GM12874 (cell line): Measurements from ENCODE around the gene NOP56.

Experiments
- TF ChIP-seq, protein P1 (sequence below): IDR thresholded peaks from 2 replicates; pipeline ENCODE4 v1.5.1; 2011; ENCODE audit warnings: low read depth, mild to moderate bottlenecking, control low read depth, low read length, moderate library complexity; ENCODE audit not compliant: insufficient read depth

Gene NOP56

DNA sequence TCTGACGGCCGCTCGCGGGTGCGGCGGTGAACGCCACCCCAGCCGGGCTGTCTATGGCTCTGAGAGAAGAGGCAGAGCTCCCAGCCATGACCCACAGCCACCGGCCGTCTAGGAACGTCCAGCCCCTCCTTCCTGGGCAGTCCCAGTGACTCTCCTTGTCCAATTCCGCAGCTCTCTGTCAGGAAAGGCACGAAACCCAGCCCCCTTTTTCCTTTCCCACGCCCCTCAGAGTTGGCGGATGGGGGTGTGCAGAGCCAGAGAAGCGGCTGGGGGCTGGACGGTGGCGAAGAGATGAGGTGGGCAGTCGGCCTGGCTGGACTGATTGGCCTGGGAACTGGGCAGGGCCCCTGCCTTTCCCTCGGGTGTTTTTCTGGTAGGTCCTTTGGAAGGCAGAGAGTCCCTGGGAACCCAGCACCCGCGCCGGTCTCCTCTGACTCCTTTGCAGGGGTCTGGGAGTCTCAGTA, 41.6 kb downstream of the NOP56 start:
- TF ChIP-seq, protein P1, sequence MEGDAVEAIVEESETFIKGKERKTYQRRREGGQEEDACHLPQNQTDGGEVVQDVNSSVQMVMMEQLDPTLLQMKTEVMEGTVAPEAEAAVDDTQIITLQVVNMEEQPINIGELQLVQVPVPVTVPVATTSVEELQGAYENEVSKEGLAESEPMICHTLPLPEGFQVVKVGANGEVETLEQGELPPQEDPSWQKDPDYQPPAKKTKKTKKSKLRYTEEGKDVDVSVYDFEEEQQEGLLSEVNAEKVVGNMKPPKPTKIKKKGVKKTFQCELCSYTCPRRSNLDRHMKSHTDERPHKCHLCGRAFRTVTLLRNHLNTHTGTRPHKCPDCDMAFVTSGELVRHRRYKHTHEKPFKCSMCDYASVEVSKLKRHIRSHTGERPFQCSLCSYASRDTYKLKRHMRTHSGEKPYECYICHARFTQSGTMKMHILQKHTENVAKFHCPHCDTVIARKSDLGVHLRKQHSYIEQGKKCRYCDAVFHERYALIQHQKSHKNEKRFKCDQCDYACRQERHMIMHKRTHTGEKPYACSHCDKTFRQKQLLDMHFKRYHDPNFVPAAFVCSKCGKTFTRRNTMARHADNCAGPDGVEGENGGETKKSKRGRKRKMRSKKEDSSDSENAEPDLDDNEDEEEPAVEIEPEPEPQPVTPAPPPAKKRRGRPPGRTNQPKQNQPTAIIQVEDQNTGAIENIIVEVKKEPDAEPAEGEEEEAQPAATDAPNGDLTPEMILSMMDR = no peak

DNA sequence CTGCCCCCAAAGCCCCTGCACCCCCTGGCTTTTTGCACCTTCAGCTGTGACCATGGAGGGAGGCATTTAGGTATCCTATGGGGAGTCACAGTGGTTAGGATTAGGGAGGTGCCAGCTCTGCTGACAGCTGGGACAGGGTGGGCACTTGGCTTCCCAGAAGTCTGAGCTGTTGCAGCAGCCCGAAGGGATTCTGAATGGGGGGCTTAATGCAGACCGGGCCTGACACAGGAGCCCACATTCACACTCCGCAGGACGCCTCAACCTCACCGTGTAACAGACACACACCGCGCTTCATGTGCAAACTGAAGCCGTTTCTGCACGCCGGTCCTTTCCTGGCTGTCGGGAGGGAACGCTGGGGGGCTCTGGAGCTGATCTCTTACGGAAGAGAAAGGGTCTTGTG, 42.1 kb downstream of the NOP56 start:
- TF ChIP-seq, protein P1 = no peak

DNA sequence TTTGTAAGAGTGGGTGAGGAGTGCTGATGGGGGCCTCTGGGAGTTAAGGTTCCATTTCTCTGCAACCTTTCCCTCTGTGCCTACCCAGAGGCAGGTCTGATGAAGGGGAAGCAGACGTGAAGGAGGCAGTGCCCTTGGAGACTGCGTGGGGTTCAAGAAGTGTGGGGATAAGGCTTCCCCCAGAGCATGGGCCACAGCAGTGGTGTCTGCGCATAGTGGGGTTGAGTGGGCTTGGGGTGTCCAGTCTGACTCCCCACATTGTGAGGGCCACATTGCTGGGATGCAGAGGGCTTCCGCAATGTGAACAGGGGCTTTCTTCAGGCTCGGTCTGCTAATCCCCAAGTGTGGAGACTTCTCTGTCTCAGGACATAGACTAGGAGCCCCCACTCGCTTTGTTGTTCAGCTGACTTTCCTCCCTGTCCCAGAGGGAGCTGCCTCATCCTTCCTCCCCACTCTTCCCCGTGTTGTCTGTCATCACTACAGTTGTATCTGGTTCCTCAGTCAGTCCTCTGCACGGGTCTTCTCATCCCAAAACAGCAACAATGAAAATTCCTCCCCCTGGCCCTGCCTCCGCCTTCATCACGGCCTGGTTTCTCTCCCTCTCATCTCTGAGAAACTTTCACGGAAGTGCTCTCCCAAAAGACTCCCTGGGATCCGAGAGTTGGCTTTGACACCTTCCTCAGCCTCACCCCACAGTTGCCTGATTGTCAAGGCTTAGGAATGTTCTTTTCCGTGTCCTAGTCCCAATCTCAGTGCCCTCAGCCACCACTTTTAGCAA, 43.0 kb downstream of the NOP56 start:
- TF ChIP-seq, protein P1 = no peak

DNA sequence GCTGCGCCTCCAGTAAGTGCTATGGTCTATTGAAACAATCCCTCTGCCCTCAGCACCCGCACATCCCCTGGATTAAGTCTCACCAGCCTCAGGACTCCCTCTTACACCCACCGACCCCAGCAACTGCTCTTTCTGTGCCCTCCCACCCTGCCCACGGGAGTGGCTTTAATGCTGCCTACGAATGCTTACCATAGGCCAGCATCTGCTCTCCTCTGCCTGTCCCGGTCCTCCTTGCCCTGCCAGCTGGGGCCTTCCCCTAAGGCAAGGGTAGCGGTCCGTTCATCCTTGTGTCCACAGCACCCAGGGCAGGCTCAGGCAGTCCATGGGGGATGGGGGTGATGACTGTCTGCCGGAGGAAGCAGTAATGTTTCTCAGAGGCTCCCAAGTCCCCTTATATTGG, 44.2 kb downstream of the NOP56 start:
- TF ChIP-seq, protein P1 = no peak

DNA sequence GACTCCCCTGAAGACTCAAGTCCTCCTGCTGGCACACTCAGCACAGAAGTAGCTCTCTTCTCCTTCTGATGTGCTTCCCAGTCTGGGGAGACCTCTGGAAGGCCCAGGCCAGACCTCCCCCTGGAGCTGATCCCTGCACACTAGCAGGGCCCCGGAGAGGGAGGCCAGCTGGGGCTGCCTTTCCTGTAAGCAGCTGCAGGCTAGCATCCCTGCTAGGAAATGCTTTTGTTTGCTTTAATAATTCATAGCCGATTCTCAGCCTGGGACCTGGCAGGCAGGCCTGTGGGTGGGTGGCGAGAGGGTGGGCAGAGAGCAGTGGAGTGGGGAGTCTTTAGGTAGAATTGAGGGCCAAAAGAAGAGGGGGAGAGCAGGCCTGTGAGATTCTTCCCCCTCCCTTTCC, 45.3 kb downstream of the NOP56 start:
- TF ChIP-seq, protein P1 = no peak

DNA sequence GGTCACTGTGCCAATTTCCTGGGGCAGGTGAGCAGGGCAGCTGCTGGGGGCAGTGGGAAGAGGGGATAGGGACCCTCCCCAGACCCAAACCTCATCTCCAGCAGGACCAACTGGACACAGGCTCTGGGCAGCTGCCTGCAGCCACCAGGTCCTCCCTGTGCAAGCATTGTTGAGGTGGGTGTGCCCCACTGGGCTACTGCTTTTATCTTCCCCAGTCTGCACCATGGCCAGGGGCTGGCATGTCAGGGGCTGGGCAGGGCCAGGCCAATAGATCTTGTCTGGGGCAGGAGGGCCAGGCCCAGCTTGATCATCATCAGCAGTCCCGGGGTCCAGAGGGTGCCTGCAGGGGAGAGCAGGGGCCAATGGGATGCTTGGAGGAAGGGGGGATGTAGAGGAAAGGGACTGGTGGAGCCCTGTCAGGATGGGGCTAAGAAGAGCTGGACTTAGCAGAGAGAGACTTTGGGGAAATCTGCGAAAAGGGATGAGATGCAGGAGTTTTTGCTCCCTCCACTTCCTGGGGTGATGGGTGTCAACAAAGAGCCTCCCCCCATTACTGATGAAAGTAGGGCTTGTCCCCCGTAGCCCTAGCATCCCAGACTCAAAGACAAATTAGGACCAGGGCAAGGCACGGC, 45.9 kb downstream of the NOP56 start:
- TF ChIP-seq, protein P1 = no peak

DNA sequence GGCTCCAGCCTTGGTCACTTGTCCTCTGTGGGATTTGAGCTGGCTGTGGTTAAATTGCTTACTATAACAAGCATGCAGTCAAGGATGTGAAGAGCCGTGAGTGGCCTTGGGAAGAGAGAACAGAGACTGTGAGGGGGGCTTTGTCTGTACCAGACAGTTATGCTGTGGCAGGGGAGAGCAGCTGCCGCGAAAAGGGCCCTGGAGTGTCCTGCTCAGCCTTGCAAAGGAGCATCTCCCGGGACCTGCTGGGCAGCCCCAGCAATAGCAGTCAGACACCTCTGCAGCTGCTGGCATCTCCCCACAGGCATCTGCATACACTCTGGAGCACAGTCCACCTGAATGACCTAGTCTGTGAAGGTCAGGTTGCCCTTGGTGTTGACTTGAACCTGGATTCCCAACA, 46.5 kb downstream of the NOP56 start:
- TF ChIP-seq, protein P1 = no peak
